GM19351 (cell line): Measurements from ENCODE around the gene PRDM5.
A peak's percentile ranks its signal among the peaks of the same experiment; 100 is the strongest.

Source experiments
- ATAC-seq: cut with Tn5 transposase; IDR thresholded peaks from one replicate; pipeline ENCODE4 v1.9.1; 2021; ENCODE audit warnings: mild to moderate bottlenecking, moderate library complexity; ENCODE audit not compliant: unreplicated experiment

Gene PRDM5

DNA sequence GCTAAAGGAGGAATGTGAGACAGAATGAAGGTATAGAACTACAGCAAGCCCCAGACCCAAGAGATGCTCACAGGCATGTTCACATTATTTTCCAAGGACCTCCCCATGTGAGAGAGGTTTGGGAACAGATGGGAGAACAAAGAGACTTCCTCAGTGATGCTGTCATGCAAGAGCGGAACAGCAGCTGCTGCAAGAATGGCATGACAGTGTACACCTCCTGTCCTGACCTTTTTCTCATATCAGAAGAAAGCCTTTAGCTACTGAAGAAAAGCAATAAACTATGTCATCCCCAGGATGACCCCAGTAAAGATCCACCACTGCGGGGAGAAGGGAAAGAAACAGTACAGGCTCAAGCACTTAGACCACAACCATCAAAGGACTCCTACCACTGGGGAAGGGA, 7.2 kb downstream of the PRDM5 start:
- no peak for ATAC-seq

DNA sequence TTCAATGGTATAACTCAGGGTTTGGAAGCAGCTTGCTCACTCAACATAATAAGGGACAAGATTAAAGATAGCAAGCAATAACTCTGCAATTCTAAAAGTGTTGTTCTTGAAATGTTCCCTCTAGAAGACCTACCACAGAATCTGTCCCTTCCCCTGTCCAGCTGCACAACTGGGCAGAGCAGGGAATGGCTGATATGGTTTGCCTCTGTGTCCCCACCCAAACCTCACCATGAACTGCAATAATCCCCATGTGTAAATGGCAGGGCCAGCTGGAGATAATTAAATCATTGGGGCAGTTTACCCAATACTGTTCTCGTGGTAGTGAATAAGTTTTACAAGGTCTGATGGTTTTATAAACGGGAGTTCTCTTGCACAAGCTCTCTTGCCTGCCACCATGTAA, 19.1 kb downstream of the PRDM5 start:
- ATAC-seq = no peak

DNA sequence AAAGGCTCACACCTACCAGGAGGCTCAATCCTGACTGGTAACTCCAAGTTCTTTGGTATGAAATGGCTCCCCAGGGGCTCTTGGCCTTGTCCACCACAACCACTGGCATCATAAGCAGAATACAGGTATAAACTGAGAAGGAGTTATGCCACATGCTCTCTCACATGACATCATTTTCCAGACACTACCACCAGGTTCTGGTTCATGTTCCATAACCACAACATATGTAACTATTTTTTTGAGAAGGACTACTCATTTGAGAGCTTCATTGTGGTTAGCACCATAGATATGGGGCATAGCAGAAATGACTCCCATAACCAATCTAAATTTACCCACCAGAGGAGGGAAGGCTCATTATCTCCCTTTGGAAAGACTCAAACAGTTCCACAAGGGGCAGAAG, 19.6 kb downstream of the PRDM5 start:
- ATAC-seq = no peak

DNA sequence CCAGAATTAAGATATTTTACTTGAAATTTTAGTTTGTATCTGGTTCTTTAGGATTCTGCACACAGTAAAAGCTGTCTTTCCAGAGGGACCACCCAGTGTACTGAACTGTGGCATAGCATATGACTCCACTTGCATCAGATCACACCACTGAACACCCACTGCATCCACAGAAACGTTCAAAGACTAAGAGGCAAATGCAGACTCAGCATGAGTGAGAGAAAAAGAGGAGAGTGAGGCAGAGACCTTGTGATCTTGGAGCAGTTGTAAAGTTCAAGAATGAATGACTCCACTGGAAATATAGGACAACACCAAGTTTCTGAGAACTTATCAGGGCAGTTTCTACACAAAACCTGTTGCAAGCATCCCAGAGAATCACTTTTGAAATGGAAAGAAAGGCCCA, 20.8 kb downstream of the PRDM5 start:
- no peak for ATAC-seq

DNA sequence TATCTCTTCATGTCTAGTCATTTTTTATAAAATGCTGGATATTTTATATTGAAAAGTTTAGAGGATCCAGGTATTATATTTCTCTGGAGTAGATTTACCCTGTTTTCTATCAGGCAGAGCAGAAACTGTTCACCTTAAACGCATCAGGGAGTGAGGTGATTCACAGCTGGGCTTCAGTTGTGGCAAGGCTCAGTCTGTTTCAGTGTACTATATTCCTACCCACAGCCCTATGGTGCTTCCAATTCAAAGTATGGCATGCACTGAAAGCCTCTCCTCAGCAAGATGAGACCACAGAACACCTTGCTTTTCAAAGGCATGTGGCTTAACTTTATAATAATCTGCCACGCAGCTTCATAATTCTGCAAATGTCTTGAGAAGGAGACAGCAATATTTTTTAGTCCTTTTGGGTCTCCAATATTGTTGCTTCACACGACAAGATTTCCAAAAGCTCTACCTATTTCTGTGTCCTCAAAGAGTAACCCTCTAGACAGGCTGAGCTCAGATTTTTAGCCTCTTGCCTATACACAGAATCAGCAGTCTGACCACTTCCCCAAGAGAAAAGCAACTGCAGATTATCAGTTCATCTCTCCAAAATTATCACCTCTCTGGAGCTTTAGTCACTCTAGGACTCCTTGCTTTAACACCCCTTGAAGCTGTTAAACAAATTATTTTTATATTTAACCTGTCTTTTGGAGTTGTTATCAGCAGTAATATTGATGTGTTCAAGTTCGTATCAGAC, 24.4 kb downstream of the PRDM5 start:
- no peak for ATAC-seq

DNA sequence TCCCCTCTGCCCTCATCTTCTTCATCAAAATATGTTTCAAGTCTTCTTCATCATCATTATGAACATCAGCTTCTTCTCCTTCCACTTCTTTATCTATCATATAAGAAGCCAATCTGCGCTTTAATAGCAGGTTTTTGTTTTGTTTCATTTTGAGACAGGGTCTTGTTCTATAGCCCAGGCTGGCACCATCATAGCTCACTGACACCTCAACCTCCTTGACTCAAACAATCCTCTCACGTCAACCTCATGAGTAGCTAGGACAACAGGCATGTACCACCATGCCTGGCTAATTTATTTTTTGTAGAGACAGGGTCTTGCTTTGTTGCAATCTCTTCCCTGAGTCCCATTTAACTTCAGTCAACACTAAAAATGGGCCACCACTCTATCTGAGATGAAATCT, 27.0 kb downstream of the PRDM5 start:
- ATAC-seq = no peak

DNA sequence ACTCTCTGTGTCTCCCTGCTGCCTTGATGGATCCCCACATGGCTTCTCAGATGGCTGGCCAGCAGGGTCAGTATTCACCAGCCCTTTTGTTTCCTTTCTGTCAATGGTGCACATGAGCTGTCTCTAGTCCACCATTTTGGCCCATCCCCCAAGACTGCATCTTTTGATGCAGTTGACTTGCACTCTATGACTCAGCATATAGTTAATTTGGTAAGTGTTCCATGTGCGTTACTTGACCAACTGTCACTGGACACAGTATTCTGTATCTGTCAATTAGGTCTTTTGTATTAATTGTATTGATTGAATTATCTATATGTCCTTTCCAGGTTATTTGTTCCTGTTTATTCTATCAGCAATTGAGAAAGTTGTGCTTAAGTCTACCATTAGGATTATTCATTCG, 29.2 kb downstream of the PRDM5 start:
- ATAC-seq = no peak

DNA sequence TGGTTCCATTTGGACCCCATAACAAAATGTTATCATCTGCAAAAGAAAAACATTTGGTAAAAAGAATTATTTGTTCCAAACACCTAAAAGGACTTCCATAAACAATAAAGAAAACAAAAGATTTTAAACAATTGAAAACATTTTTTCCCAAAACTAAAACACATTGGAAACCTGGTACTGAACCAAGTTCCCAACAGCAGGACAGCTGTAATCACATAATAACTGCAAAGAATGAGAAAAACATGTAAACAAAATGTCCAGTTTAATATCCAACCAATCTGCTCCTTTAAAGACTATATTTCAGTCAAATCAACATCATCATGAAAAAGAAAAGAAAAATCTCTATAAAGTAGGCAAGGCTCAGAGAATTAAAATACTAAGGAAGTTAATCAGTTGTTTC, 36.3 kb downstream of the PRDM5 start:
- no peak for ATAC-seq

DNA sequence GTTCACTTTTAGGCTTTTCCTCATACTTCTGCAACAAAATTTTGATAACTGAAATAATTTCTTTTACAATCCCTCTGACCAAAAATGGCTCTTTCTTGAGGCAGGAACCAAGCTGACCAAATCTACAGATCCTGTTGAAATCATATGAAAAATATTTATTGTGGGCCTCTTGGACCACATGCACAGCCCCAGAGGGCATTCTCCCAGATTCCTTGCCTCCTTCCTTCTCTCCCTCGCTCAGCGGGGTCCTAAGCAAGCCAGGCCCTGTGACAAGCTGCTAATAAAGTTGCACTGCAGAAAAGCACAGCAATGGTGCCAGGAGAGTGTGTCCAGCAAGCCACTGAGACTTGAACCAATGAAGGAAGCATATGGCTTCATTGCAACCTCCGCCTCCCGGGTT, 40.7 kb downstream of the PRDM5 start:
- no peak for ATAC-seq

DNA sequence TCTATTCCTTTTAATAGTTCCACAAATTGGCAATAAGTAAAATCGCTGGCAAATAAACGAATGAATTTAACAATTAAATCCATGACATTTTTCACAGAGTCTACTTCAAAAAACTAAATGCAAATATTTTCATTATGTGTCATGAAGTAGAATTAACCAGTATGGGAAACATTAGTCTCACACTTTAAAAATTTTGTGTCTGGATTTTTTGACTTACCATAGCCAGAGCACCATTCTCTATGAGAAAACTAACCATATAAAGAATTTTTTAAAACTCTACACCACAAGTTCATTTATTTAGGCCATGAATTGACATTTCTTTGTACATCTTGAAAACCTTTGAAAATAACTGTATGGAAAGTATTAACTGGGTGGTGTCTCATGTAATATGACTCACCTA, 41.2 kb downstream of the PRDM5 start:
- no peak for ATAC-seq

DNA sequence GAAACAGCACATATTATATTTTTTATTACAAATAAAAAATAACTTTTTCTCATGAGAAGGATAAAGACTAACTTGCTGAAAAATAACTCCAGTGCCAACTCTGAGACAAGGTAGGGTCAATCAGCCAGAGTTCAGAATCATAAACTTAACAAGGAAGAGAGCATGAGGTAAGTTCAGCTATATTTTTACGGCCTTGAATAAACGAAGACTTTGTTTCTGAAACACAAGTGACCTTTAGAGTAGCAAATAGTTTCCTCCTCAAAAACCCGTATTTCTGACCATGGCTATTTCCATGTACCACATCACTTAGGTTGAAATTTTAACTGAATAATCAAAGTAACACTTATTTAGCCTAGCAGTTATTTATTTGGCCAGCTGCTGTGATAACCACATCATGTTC, 45.5 kb downstream of the PRDM5 start:
- ATAC-seq = no peak

DNA sequence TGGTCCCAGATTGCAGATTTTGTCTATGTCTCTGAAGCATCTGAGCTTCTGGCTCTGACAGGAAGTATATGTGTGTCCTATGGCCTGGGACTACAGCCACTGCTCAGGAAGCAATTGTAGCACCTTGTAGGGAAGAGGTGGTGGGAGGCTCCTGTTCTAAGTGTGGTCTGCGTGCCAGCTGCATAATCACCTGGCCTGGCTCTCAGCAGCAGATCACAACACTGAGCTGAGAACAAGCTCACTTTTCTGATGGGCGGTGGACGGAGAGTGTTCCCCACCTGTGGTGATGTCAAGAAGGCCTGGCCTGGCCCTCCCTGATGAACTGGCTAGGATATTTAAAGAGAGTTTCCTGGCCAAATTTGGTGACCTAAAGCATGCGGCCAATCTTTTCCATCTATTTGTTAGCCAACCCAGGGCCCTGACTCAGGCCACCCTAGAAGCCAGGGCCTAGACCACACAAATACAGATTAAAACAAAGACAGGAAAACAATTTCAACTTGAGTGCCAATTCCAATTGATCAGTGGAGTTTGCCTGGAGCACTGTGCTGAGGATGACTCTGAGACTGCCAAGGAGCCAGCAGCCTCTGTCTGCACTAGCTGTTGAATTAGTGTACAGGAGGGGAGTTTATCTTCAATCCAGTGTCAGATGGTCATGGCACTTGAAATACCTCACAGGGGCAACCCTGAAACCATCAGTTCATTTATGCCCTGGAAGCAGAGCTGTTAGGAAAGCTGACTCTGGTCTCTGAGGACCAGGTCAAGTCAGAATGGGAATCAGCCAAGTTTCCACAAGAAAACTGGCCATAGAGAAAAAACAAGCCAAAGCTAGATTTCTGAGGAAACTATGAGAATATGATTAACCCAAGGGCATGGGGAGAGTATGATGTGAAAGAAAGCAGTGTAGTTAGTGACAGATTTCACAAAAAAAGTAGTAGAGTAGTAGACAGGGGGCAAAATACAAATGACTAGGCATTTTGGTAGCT, 47.4 kb downstream of the PRDM5 start:
- no peak for ATAC-seq

DNA sequence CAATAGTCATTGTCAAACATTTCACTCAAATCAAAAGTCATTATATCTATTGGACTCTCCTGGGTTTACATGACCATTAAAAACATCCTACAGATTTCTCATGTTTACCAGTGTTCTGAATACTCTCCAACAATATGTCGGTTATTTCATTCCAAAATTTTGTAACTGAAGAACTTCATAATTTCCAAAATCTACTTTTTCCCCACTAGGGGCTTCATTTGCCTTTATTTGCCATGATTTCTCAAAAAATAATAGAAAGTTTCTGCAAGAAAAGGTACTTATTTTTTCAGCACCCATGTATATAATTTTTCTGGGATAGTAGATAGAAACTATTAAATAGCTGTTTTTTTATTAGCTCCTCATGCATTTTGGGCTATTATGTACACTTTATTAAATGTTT, 49.0 kb downstream of the PRDM5 start:
- no peak for ATAC-seq

DNA sequence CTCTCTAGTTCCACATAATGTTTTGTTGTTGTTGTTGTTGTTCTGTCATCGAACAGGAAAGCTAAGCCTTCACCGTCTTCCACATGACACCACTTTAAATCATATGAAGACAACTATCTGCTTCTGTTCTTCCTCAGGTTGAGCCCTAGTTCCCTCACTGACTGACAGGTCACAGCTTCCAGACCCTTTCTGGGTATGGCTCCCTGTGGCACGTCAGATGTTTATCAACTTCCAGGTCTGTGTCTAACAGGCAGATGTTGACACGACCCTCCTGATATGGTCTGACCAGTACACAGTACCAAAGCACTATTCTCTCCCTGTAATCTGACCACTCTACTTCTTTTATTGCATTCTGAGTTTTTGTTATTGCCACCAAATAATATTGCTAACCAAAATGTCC, 51.4 kb downstream of the PRDM5 start:
- ATAC-seq = no peak

DNA sequence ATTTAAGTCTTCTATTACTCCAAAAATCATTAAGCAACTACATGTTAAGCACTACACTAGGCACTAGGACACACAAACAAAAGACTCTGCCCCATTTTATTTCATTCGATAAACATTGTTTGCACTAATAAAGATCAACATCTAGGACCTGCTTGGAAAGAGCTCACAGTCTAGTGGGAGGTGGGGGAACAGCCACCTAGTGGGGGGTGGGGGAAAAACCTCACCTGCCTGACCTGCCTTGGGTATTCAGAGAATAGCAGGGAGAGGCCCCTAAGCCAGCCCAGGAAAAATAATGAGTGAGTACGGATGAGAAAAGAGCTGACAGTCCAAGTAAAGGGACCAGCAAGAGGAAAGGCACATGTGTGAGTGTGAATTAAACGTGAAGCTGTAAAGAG, 52.2 kb downstream of the PRDM5 start:
- ATAC-seq = no peak

DNA sequence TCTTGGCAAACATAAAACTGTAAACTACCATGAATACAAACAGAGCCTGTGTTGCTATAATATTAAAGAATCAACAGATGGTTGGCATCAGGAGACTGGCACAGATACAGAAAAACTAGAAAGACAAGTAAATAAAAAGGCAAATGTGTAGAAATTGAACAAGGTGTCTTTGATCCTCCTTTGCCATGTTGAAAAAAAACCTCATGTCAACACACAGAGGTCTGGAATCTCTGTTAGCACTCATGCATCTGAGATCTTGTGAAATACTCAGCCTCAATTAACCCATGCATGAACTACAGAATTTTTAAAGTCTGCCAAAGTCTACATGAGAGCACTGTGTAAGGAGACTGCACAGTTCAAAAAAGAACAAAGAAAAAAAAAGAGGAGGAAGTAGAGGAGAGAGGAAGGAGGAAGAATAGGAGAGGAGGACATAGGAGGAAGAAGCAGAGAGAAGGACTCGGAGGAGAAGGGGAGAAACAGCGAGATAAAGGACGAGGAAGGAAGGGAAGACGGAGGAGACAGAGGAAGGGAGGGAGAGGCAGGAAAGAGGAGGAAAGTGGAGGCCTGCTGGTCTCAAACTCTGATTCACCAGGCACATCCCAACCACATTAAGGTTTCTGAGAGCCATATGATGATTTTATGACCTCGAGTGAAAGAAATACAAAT, 52.8 kb downstream of the PRDM5 start:
- ATAC-seq = no peak

DNA sequence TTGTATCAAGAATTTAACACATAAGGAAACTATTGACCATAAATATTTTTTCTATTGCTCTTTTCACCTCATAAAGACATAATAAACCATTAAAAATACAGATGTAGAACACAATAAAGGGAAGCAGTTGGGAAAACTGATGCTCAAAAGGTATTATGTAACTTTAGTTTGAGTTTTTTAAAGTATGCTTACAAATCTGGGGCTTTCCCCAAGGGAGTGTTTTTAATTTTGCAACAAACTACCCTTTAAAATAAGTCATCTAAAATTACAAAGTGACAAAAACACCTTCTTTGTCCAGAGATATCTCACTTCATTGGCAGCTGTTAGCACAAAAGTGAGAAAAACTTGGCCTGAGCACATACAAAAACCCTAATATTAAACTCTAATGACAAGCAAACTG, 55.0 kb downstream of the PRDM5 start:
- no peak for ATAC-seq

DNA sequence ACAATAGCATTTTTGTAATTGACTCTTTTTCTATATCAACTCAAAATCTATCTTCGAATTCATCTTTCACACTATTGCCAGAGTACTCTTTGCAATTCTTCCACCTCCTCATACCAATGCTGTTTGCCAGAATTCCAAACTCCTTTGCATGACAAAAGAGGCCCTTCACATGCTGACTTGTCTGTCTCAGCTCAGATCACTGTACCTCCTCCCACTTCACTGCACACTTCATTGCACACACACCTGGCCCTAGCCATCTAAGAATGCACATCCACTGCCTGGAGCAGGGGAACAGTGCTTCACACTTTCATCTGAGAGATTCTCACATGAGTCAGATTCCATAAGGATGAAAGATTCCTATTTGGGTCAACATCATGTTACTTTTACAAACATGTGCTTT, 56.5 kb downstream of the PRDM5 start:
- ATAC-seq = peak; percentile 67

DNA sequence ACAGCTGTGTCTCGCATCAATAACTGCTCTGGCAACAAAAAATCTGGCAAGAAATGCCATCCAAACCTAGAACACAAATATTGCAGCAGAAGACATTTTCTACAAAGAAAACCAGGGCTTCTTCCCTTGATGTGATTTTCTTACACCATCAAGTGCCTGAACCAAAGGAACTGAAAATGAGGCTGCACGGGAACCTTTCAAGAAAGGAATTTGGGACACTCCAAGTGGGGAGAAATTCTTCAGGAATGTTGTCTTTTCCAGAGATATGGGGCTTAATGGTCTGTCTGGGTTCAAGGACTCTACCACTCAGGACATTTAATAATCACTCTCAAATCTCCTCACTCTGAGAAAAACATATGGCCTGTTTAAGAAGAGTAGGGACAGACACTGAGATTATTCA, 57.6 kb downstream of the PRDM5 start:
- no peak for ATAC-seq

DNA sequence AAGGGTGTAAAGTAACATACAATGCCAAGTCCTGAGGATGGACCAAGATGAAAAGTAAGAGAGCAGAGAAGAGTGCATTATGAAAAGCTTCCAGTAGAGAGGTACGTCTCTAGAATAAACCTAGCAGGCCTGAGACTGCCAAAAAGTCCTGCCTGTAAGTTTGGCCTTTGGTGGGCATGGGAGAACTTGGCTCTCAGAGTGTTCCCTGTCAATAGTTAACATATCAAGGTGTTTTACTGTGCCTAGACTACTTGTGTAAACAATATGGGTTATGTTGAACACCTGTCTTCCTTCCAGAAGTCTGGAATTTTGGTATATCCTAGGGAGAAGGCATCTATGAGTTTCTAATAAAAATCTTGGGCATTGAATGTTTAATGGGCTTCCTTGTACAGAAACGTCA, 60.1 kb downstream of the PRDM5 start:
- no peak for ATAC-seq

DNA sequence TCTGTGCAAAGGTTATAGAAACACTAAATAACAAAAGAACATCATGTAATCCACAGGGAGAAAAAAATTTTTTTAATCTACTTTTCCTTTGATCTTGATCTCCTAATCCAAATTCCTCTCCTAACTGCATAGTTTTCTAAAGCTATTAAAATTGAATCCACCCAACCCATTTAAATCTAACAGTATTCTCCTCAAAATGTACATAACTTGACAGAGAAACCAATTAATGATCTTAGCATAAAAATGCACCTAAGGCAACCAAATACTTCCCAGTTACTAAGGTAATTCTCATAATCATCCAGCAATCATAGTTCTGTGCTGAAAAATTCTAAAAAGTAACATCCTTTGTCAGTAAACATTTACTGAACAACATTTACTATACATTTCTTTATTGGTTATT, 60.7 kb downstream of the PRDM5 start:
- ATAC-seq = no peak

DNA sequence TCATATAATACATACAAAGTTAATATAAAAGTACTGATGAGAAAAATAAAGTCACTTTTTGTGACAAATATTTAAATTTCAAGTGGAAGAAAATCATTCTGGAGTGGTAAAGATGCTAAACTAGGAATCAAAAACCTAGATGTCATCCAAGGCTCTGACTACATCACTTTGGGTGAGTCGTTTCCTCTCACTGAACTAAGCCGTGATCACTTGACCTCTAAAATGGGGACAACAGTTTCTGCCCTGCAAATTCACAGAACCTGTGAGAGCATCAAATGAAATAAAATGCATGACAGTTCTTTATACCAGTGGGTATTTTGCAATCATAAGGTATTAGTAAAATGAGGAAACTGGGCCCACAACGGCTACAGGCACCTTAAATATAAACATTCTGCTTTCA, 63.8 kb downstream of the PRDM5 start:
- no peak for ATAC-seq
